Keratinocyte (primary cell): ENCODE results near the gene ITPKB. TPM values are rescaled to one million over a fixed set of nuclear protein-coding genes. Genes with fewer than 3 reads are reported as not detected.

Experiments used
- DNase-seq: peaks from one replicate; pipeline ENCODE4 v3.0.0-alpha.2; 2011; ENCODE audit warnings: low read depth, missing footprints, low spot score
- FAIRE-seq: peaks from 2 replicates; lab custom pipeline; 2011; peaks lifted over from hg19 to GRCh38; lab: Jason Lieb, UNC
- H2AFZ ChIP-seq: 2 replicates; pipeline ENCODE4 v1.6.0; 2012; ENCODE audit warnings: low read length, control low read depth, inconsistent platforms; ENCODE audit not compliant: control insufficient read depth
- H3K27ac ChIP-seq: 2 replicates; pipeline ENCODE4 v1.5.1; 2011; ENCODE audit warnings: low read length; ENCODE audit not compliant: control insufficient read depth, insufficient read depth
- H3K27me3 ChIP-seq: 3 replicates; pipeline ENCODE4 v1.6.0; 2011; ENCODE audit warnings: low read length; ENCODE audit not compliant: control insufficient read depth, insufficient read depth; ENCODE audit errors: extremely low read depth
- H3K36me3 ChIP-seq, 2 experiments: 2 replicates in 1 of 2; 3 replicates in 1 of 2; pipeline ENCODE4 v1.5.1; 2011; ENCODE audit warnings: low read length in 2 of 2, mild to moderate bottlenecking in 1 of 2; ENCODE audit not compliant: control insufficient read depth in 2 of 2, insufficient read depth in 2 of 2; ENCODE audit errors: extremely low read depth in 1 of 2
- H3K4me1 ChIP-seq: 3 replicates; pipeline ENCODE4 v1.5.1; 2011; ENCODE audit warnings: low read length; ENCODE audit not compliant: control insufficient read depth, insufficient read depth; ENCODE audit errors: extremely low read depth
- H3K4me2 ChIP-seq: 3 replicates; pipeline ENCODE4 v1.6.0; 2011; ENCODE audit warnings: low read depth, low read length; ENCODE audit not compliant: control insufficient read depth, insufficient read depth; ENCODE audit errors: extremely low read depth
- H3K4me3 ChIP-seq, 3 experiments: fragments of 200-600 bp in 1 of 3; sonication (generic) in 1 of 3; 2 replicates in 2 of 3; 3 replicates in 1 of 3; pipeline ENCODE4 v1.5.1; 2011 to 2016; ENCODE audit warnings: low read length in 3 of 3, mild to moderate bottlenecking in 3 of 3, control low read depth in 2 of 3, inconsistent platforms in 1 of 3, low read depth in 1 of 3, mixed read lengths in 1 of 3, mixed run types in 1 of 3, moderate library complexity in 1 of 3; ENCODE audit not compliant: control insufficient read depth in 2 of 3, insufficient read depth in 2 of 3; ENCODE audit errors: extremely low read depth in 1 of 3
- H3K79me2 ChIP-seq: 2 replicates; pipeline ENCODE4 v1.6.0; 2012; ENCODE audit warnings: low read length; ENCODE audit not compliant: control insufficient read depth, insufficient read depth
- H3K9ac ChIP-seq: 3 replicates; pipeline ENCODE4 v1.6.0; 2011; ENCODE audit warnings: low read length; ENCODE audit not compliant: control insufficient read depth, insufficient read depth; ENCODE audit errors: extremely low read depth
- H3K9me1 ChIP-seq: 3 replicates; pipeline ENCODE4 v1.6.0; 2011; ENCODE audit warnings: low read length; ENCODE audit not compliant: control insufficient read depth, insufficient read depth; ENCODE audit errors: extremely low read depth
- H3K9me3 ChIP-seq: 2 replicates; pipeline ENCODE4 v1.5.1; 2012; ENCODE audit warnings: low read depth, low read length; ENCODE audit not compliant: control insufficient read depth
- H4K20me1 ChIP-seq: 3 replicates; pipeline ENCODE4 v1.6.0; 2011; ENCODE audit warnings: low read length; ENCODE audit not compliant: control insufficient read depth, insufficient read depth; ENCODE audit errors: extremely low read depth
- CTCF ChIP-seq, 3 experiments: IDR thresholded peaks in 1 of 3; conservative IDR thresholded peaks in 1 of 3; optimal IDR thresholded peaks in 1 of 3; 2 replicates in 2 of 3; 3 replicates in 1 of 3; pipeline versions ENCODE3 to v1.5.1; 2011; ENCODE audit warnings: low read length in 3 of 3, mild to moderate bottlenecking in 3 of 3, moderate library complexity in 2 of 3, control low read depth in 1 of 3, inconsistent platforms in 1 of 3; ENCODE audit not compliant: insufficient read depth in 2 of 3; ENCODE audit errors: extremely low read depth in 1 of 3
- EZH2 ChIP-seq: IDR thresholded peaks from one replicate; pipeline ENCODE4 v1.6.1; 2012; ENCODE audit warnings: inconsistent platforms, mild to moderate bottlenecking, low read length, moderate library complexity
- dilution Hi-C: fragments of 300-500 bp; cut with MboI; formaldehyde crosslinking; loops from one replicate; pipeline ENCODE4 v1.7.0; 2020; ENCODE audit warnings: low sequenced_read_pairs; ENCODE audit not compliant: extremely low pct_ligation_motif_present
- polyA plus RNA-seq, 5 experiments: library from polyadenylated mRNA; depleted of rRNA in 3 of 5; stranded (reverse) in 3 of 5; stranded (forward) in 1 of 5; unstranded in 1 of 5; fragments of >200 nt; gene quantifications; 1 replicate in 1 of 5; 2 replicates in 3 of 5; 3 replicates in 1 of 5; pipeline versions ENCODE4 v1.2.1 to v1.2.3, GENCODE V29; 2011 to 2012; ENCODE audit warnings: missing spikeins in 2 of 5, low read depth in 1 of 5, low replicate concordance in 1 of 5

Gene ITPKB
- polyA plus RNA-seq, 1 donor (not counting 4 experiments of a cell fraction or from before 2014, with no cell fraction given), result 3.2 TPM

- Histone ChIP-seq H3K36me3 (peaks cover 0 to 5% of the 10 kb centered on the region in 2 experiments), H3K9me1 (no peaks in the 10 kb centered on the region), H2AFZ (no peak overlapping the region), H4K20me1 (peaks cover 4% of the 10 kb centered on the region), H3K27me3 (no peaks in the 10 kb centered on the region), H3K9me3 (no peaks in the 10 kb centered on the region), H3K27ac (no peak overlapping the region), H3K4me3 (no peak overlapping the region), H3K4me2 (no peak overlapping the region), H3K79me2 (no peaks in the 10 kb centered on the region), H3K4me1 (peaks cover 38% of the 10 kb centered on the region), H3K9ac (no peak overlapping the region)
- dilution Hi-C loops, result no loop called here
- FAIRE-seq, result no peak
- no peak for TF ChIP-seq CTCF (optimal IDR thresholded peaks at IDR 0.05 in 1 of 3, IDR thresholded peaks at IDR 0.05 in 1 of 3, conservative IDR thresholded peaks at IDR 0.05 in 1 of 3; ENCODE audit: extremely low read depth in 1 of 3, insufficient read depth in 2 of 3, low read length in 3 of 3)
- TF ChIP-seq EZH2, result no peak
- DNase-seq, result no peak
Measured at GRCh38 chr1:226695335-226695900, 43.7 kb downstream of the ITPKB start.

- TF ChIP-seq EZH2, result no peak
- no peak for TF ChIP-seq CTCF (optimal IDR thresholded peaks at IDR 0.05 in 1 of 3, IDR thresholded peaks at IDR 0.05 in 1 of 3, conservative IDR thresholded peaks at IDR 0.05 in 1 of 3; ENCODE audit: extremely low read depth in 1 of 3, insufficient read depth in 2 of 3, low read length in 3 of 3)
- Histone ChIP-seq H4K20me1 (peaks cover 4% of the 10 kb centered on the region), H3K9ac (no peak overlapping the region), H3K27me3 (no peaks in the 10 kb centered on the region), H3K27ac (no peak overlapping the region), H3K4me3 (no peak overlapping the region), H2AFZ (no peak overlapping the region), H3K36me3 (no peaks in the 10 kb centered on the region), H3K9me3 (no peaks in the 10 kb centered on the region), H3K4me2 (no peak overlapping the region), H3K4me1 (peaks cover 25% of the 10 kb centered on the region), H3K9me1 (no peaks in the 10 kb centered on the region), H3K79me2 (no peaks in the 10 kb centered on the region)
- dilution Hi-C loops, result no loop called here
- FAIRE-seq (no peak), DNase-seq (no peak)
Measured at GRCh38 chr1:226692823-226693222, 46.3 kb downstream of the ITPKB start.
